Activated naive CD4-positive, alpha-beta T cell treated with anti-CD3 and anti-CD28 coated beads, Interleukin-2, amount 50 U/mL, for 16 hours (primary cell): ENCODE measurements around the gene SLC25A22.
A peak's percentile ranks its signal among the peaks of the same experiment; 100 is the strongest.

Experiments
- DNase-seq: peaks from one replicate; pipeline ENCODE4 v3.0.0-alpha.2; 2020

SLC25A22 gene

DNA sequence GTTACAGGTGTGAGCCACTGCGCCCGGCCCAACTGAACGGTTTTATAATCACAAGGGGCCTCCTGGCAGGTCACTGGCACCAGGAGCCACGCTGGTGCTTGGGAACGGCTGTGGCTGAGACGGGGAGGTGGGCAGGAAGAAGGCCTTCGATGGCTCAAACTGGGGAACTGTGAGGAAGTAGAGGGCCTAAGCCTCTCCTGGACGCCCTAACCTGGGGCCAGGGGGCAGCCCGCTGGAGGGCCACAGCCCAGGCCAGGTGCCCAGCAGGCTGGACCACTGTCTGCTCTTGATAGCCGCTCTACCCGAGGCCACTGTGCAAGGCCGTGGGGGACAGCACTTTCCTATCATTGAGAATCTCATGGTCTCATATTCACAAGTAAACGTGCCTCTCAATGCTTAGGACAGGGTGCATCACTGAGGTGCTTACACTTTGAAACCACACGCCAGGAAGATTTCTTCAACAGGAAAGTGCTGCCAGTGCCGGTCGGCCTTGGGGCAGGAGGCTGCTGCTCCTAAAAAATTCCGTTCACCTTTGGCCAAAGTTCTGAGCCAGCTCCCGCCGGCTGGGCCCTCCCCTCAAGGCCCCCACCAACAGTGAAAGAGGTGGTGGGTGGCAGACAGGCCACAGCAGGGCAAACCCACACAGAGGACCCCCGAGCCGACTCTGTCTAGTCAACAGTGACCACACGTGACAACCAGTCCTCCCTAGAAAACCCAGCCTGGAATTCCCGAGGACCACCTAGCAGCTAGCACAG lies 28.0 kb downstream of the SLC25A22 start:
- DNase-seq, result no peak

DNA sequence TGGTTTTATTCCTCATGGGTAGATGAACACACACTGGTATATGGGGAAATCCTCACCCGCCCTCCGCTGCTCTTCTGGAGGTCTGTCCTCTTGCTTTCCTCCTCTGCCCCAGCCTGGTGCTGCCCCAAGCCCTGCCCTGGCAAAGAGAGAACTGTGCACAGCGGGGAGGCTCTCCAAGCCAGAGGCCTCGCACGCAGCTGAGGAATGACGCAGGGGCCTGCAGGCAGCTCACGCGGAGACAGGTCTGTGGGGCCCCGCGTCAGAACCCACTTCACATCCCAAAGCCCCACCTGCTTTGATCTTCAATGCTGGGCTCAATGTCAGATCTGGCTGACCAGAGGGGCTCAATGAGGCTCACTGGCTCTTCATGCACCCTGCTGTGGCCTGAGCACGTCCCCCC lies 30.8 kb downstream of the SLC25A22 start:
- no peak for DNase-seq

DNA sequence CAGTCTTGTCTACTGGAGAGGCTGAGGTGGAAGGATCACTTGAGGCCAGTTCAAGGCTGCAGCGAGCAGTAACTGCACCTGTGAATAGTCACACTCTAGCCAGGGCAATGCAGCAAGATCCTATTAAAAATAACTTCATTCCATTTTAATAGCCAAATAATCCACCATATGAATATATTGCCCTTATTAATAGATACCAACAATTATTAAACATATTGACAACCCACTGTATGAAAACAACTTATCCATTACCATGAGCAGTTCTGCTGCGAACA lies 31.2 kb downstream of the SLC25A22 start:
- no peak for DNase-seq

DNA sequence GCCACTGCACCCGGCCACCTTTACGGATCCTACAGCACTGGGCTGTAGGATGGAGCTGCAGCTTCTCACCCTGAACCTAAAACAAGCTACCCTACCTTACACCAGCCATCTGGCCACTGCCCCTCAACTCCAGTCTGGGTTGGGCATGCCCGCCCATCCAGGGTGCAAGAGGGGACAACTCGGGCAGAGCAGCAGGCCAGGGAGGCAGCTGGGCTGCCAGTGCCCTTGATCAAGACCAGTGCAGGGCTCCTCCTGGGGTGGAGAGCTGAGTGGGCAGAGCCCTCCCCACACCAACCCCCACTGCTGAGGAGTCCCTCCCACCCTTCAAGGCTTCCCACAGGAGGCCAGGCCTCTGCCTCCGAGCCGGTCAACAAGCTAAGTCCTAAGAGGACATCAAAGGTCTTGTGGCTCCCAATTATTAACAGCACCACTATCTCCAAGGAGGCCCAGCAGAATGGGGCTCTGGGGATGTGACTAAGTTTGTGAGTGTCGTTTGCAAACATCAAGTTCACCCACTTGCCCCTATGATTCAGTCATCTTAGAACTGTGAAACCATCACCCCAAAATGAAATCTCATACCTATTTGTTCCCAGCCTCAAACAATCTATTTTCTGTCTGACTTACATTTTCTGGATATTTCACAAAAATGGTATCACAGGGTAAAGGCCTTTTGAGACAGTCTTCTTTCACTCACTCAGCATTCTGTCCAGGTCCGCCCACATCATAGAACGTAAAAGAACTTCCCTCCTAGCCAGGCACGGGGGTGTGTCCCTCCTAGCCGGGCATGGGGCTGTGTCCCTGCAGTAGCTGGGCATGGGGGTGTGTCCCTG lies 31.8 kb downstream of the SLC25A22 start:
- no peak for DNase-seq

DNA sequence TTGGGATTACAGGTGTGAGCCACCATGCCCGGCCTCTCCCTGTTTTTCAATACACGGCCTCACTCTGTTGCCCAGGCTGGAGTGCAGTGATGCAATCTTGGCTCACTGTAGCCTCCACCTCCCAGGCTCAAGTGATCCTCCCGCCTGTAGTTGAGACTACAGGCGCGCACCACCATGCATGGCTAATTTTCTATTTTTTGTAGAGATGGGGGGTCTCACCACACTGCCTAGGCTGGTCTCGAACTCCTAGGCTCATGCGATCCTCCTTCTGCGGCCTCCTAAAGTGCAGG lies 32.3 kb downstream of the SLC25A22 start:
- DNase-seq, result no peak

DNA sequence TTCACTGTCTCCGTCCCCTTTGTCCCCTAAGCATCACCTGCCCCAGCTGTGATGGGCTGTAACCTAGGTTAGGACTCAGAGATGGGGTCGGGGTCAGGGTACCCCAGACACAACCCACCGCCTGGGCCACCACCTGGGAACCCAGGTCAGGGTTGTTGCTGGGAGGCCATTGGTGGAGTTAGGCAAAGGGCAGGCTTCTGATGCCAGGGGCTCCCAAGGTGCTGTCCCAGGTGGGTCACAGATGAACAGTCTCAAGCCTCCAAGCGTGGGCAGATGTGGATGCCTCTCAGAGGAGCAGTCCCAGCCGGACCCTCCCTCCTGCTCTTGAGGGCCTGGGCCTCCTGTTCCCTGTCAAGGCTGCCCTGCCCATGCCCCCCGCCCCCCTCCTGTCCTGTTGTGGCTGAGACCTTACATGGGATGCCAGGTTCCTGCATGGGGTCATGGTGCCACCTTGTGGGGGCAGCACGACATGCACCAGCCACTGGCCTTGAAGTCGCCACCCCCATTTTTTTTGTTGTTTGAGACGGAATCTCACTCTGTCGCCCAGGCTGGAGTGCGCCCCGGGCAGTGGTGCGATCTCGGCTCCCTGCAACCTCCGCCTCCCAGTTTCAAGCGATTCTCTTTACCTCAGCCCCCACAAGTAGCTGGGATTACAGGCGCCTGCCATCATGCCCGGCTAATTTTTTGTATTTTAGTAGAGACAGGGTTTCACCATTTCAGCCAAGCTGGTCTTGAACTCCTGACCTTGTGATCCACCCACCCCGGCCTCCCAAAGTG lies 32.9 kb downstream of the SLC25A22 start:
- DNase-seq, result peak; percentile 65

DNA sequence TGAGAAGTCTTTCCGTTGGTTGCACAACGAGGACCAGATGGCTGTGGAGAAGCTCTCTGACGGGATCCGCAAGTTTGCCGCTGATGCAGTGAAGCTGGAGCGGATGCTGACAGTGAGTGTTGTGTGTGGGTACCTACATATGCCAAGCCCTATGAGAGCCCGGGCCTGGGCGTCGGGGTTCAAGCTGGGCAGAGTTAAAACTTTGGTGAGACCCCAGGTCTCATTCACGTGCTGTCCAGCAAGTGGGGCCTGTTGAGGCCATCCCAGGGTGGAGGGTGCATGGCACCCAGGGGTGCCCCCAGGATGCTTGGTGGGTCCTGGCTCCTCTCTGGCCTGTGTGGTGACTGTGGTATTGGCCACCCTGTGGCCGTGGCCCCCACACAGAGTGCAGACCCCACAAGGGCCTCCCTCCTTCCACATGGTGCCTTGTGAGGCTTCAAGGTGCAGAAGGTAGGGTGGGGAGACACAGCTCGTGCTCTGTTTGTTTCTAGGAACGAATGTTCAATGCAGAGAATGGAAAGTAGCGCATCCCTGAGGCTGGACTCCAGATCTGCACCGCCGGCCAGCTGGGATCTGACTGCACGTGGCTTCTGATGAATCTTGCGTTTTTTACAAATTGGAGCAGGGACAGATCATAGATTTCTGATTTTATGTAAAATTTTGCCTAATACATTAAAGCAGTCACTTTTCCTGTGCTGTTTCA lies 33.6 kb downstream of the SLC25A22 start:
- no peak for DNase-seq

DNA sequence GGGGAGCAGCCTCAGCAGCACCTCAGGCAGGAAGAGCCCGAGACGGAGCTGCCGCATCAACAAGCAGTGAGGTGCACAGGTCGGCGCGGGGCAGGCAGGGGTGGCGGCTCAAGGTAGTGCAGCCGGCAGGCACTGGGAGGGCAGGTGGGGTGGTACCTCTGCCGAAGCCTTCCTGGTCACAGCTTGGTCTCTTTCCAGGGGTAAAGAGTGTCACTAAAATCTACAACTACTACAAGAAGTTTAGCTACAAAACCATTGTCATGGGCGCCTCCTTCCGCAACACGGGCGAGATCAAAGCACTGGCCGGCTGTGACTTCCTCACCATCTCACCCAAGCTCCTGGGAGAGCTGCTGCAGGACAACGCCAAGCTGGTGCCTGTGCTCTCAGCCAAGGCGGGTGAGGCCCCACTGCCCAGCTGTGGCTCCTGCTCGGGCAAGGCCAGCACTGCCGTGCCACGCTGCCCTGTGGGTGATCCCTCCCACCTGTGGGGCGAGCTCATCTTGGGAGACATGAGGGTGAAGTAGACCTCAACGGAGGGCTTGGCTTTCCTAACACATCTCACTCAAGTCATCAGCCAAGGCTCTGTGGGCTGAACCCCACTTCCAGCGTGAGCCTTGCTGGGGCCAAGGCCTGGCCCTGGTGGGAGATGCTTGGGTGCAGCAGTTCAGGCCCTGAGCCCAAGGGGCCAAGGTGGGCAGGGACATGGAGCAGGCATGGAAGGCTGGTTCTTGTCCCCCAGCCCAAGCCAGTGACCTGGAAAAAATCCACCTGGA lies 34.3 kb downstream of the SLC25A22 start:
- DNase-seq, result no peak

DNA sequence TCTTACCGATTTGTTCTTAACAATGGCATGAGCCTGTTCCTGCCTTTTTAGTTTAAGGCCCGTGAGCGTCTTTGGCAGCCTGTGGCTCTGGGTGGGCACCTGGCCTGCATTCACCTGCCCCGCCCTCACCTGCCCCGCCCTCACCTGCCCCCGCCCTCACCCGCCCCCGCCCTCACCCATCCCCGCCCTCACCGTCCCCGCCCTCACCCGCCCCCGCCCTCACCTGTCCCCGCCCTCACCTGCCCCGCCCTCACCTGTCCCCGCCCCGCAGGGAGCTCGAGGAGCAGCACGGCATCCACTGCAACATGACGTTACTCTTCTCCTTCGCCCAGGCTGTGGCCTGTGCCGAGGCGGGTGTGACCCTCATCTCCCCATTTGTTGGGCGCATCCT lies 35.0 kb downstream of the SLC25A22 start:
- DNase-seq, result no peak

DNA sequence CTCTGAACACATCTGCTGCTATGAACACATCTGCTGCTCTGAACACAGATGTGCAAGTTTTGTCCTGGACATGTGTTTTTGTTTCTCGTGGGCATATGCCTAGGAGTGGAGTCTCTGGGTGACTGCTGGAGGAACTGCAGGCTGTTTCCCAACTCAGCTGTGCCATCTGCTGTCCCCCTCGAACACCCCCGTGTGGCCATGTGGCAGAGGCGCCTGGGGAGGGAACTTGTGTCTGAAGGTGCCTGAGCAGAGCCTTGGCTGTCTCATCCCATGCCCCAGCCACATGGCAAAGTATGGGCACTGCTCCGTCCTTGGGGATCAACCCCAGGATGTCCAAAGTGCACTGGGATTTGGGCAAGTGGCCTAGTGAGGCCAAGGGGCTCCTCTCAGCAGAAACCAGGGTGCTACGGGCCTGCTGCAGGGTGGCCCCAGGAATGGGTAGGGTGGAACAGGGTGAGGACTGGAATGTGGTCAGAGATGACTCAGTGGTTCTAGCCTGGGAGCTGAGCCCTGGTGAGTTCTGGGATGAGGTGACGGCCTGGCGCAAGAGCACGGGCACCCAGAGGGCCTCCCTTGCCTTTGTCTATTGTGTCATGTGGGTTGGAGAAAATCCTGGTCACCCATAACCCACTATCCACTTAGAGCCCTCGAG lies 35.5 kb downstream of the SLC25A22 start:
- DNase-seq, result peak; percentile 34

DNA sequence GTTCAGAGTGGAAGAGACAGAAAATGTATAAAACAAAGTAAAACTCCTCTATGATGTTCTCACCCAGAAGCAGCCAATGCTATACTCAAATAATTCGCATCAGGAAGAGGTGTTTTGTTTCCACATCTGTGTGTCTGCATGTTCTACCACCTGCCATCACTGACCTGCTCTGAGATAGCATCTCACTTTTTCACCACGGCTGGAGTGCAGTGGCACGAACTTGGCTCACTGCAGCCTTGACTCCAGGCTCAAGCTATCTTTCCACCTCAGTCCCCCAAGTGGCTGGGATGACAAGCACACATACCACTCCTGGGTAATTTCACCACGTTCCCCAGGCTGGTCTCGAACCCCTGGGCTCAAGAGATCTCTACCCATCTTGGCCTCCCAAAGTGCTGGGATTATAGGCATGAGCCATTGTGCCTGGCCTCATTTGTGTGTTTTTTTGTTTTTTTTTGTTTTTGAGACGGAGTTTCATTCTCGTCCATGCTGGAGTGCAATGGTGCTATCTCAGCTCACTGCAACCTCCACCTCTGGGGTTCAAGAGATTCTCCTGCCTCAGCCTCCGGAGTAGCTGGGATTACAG lies 36.5 kb downstream of the SLC25A22 start:
- DNase-seq, result no peak

DNA sequence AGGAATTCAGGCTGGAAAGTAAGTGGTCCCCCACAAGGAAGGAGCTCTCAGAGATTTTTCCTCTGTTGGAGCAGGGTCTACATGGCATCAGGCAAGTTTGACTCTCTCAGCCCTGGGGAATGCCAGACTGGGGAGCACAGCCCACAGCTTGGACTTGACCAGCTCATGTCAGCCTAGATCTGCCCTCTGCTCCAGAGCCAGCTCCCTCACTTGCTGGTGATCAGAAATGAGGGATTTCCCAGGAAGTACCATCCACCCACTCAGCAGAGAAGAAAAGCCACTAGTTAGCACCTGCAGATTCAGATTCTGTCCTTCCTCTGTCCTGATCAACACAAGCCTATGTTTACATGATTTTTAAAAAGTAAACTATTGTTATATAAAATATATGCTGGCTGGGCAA lies 37.8 kb downstream of the SLC25A22 start:
- DNase-seq, result no peak

DNA sequence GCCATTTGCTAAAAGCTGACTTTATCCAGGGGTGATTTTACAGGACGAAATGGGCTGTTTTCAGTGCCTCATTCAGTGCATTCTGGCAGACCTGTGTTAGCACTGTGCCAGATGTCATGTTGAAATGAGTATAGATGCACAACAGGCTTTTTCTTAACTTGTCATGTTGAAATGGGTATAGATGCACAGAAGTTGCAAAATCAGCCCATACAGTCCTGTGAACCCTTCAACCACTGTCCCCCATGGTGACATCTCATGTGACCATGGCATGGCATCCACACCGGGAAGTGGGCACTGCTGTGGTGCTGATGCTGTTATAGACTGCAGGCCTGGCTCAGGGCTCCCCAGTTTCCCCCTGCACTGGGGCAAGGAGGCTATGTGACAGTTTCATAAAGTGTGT lies 48.4 kb downstream of the SLC25A22 start:
- DNase-seq, result no peak

DNA sequence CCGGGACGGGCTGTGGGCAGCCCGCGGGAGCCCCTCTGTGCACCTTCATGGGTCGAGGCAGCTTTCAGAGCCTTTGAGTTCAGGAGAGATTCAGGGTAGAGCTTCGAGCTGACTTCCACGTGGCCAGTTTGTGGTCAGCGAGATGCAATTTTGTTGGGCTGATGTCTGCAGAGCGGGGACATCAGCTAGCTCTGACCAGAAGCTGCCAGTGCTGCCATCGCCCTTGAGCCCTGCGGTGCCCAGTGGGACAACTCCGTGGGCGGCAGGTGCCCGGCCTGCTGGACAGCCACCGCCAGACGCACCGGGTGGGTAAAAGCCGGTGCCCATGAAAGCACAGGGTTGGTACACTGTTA lies 50.1 kb downstream of the SLC25A22 start:
- DNase-seq, result no peak

DNA sequence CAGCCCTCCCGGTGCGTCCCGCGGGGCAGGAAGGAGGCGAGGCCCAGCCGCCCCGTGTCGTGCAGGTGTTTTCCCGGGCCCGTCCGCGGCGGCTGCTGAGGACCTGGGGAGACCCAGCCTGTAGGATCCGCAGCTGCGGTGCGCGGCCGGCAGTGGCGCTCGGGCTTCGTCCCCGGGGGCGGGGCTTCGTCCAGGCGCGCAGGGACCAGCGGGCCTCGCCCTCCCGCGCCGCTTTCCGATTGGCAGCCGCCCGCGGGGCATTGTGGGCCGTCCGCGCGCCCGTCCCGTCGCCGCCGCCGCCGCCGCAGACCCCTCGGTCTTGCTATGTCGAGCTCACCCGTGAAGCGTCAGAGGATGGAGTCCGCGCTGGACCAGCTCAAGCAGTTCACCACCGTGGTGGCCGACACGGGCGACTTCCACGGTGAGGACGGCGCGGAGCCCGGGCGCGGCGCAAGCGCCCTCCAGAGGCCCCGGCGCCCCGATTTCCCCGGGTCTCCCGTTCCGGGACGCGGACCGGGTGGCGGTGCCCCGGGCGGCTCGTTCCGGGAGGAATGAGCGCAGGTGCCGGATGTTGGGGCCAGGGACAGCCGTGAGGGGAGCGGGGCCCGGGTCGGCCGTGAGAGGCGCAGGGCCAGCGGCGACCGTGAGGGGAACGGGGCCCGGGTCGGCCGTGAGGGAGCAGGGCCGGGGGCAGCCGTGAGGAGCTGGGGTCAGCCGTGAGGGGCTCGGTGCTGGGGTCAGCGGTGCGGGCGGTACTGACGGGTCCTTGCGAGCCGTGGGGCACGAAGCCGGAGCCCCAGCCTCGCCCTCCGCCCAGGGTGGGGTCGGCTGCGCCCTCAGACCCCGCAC lies 50.7 kb downstream of the SLC25A22 start, which contains the start of gene TALDO1:
TALDO1 (plus strand) TSS at position 307 of the 849 bp plus-strand sequence; CDS start at position 325, 18 bp downstream.
- DNase-seq, result peak; percentile 84

DNA sequence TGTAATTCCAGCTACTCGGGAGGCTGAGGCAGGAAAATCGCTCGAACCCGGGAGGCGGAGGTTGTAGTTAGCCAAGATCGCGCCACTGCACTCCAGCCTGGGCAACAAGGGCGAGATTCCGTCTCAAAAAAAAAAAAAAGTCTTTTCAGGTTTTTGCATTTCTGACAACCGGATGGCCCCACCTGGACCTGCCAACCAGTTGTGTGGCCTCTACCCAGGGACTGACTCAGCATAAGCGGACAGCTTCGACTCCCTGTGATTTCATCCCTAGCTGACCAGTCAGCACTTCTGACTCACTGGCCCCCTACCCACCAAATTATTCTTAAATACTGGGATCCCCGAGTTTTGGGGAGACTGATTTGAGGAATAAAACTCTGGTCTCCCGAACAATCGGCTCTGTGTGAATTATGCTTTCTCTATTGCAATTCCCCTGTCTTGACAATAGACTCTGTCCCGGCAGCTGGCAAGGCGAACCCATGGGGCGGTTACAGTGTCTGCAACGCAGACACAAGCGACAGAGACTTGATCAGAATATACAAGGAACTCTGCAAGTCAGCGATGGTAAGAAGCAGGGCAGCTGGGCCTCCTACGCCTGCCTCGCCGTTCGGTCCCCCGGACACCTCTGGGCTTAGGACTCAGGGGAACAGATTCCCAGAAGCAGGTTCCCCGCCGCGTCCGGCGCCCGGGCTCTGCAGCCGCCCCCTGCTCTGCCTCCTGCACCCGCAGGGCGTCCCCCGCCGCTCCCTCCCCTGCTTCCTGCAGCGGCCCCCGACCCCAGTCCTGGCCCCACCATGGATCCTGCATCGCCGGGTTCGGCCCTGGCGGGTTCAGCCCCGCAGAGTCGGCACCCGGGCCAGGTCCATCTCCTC lies 51.6 kb downstream of the SLC25A22 start:
- DNase-seq, result peak; percentile 57

DNA sequence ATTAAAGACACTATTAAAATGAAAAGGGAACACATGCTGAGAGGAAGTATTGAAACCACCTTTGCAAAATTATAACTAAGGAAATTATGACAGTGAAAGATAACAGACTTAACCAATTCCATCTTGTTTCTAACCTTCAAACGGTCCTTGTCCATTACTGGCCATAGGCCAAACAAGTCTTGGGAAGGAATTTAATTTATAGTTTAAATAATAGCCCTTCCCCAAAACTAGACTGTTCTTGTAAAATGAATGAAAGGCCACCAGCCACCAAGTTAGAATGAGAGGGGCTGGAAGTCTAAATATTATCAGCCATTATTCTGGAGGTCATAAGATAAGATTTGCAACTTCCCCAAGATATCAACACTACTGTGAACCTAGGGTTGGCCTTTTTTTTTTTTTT lies 52.7 kb downstream of the SLC25A22 start:
- no peak for DNase-seq

DNA sequence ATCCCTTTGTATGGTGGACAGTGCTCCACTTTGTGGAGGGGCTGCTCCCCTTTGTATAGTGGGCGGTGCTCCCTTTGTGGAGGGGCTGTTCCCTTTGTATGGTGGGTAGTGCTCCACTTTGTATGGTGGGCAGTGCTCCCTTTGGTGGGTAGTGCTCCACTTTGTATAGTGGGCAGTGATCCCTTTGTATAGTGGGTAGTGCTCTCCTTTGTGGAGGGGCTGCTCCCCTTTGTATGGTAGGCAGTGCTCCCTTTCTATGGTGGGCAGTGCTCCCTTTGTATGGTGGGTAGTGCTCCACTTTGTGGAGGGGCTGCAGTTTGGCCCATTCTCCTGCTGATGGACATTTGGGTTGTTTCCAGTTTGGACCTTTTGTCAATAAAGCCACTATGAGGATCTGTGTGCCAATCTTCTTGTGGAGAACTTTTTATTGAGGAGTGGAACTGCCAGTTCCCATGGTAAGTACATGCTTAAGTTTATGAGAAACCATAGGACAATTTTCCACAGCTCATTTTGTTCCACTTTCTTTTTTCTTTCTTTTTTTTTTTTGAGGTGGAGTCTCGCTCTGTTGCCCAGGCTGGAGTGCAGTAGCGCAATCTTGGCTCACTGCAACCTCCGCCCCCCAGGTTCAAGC lies 55.4 kb downstream of the SLC25A22 start:
- no peak for DNase-seq

DNA sequence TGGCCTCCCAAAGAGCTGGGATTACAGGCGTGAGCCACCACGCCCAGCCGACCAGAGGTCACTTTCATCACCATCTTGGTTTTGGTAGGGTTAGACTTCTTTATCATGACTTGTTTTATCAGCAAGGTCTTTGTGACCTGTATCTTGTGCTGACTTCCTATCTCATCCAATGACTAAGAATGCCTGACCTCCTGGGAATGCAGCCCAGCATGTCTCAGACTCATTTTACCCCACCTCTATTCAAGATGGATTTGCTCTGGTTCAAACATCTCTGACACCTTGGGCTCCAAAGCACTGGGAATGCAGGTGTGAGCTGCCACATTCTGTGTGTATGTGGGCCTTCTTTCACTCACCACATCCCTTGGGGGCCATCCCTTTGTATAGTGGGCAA lies 55.9 kb downstream of the SLC25A22 start:
- no peak for DNase-seq
